SK-N-SH treated with all-trans-retinoic acid at 6 μM for 48 hours (cell line): Measurements from ENCODE around the gene ARHGAP28.

Source experiments
- PPARA ChIP-seq: fragments of 250-450 bp; sonication (Bioruptor Pico); IDR thresholded peaks from 2 replicates; pipeline ENCODE4 v1.5.0; 2020; ENCODE audit warnings: mild to moderate bottlenecking, borderline replicate concordance
- TOX ChIP-seq: fragments of 250-450 bp; sonication (Bioruptor Pico); IDR thresholded peaks from 2 replicates; pipeline ENCODE4 v1.8.0; 2021; ENCODE audit warnings: mild to moderate bottlenecking, moderate library complexity, borderline replicate concordance

- TF ChIP-seq TOX (CRISPR knock-in tag) (no peak), PPARA (CRISPR knock-in tag) (no peak)
Measured at GRCh38 chr18:6934859-6935258, 205.3 kb downstream of the ARHGAP28 start.
